Measurements from ENCODE around the gene ZNF407. TPM values are rescaled to one million over a fixed set of nuclear protein-coding genes. Genes with fewer than 3 reads are reported as not detected.

Gene ZNF407
- total RNA-seq, 5 donors from 2014 or later (not counting 1 experiment from before 2014, with no cell fraction given) = 22.9 to 37.4 (median 24.4) TPM

DNA sequence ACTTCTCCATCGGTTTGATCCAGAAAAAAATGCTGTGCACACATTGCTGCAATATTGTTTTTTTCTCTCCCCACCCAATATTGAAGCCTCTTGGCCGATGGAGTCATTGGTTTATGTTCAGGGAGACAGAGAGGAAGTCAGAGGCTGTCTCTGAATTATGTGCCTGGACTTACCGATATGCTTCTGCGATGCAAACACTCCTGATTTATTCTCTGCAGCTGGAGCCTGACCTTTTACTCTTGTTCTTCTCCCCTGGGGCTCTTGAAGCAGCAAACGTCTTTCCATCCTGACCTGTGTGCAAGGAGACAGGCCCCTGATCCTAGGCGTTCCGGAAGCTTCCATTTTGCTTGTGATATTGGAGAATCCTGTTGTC lies 511.6 kb downstream of the ZNF407 start:
- no peak overlapping the region for H3K27ac Mint-ChIP-seq

DNA sequence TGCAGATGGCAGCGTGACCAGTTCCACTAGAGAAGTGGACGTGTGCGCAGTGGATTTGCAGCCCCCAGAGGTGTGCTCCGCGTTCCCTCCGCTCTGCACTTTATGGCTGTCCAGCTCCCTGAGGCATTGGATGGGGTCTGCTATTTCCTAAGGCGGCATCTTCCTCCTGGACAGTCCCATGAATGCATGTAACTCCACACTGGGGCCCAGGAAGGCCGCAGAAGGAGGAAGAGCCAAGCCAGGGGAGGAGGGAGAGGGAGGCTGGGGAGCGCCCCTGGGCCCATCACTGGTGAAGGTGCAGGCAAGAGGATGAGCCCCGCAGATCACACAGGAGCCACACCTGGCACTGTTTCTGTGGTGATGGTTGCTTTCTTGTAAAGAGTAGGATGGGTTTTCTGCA lies 512.1 kb downstream of the ZNF407 start:
- Mint-ChIP-seq H3K36me3 (no peaks in the 10 kb centered on the region), H3K4me1 (no peaks in the 10 kb centered on the region), H3K4me3 (no peak overlapping the region), H3K9me3 (no peaks in the 10 kb centered on the region), H3K27ac (no peak overlapping the region), H3K27me3 (peaks cover 0 to 2% of the 10 kb centered on the region in 2 donors)
- Histone ChIP-seq H3K27ac (ENCODE audit: low read length) (no peak overlapping the region), H3K9me3 (no peaks in the 10 kb centered on the region), H3K27me3 (replicated peaks in 1 of 2; ENCODE audit: control insufficient read depth in 2 of 2, extremely low read depth in 1 of 2, insufficient read depth in 2 of 2, low read length in 1 of 2) (peaks cover 0 to 25% of the 10 kb centered on the region in 2 experiments), H3K36me3 (ENCODE audit: control insufficient read depth in 2 of 2, extremely low read depth in 1 of 2, insufficient read depth in 1 of 2, low read length in 1 of 2) (no peaks in the 10 kb centered on the region), H3K4me1 (ENCODE audit: control insufficient read depth in 1 of 2, extremely low read depth in 1 of 2, insufficient read depth in 2 of 2, low read length in 2 of 2) (no peaks in the 10 kb centered on the region), H3K4me3 (ENCODE audit: control insufficient read depth in 1 of 2, extremely low read depth in 1 of 2, low read length in 1 of 2) (no peak overlapping the region)
- ATAC-seq (replicated peaks in 1 of 4) = no peak
- POLR2A ChIA-PET = interaction anchor here in 1 of 2 donors (0.5 kb wide), 1 partner anchor 1585 kb away, joined by 12 read pairs; no protein-coding TSS in a partner anchor
- 91% methylated on average over 4 of the region's 10 CpGs for whole genome bisulfite sequencing (ENCODE audit: insufficient coverage)
- DNase-seq = no peak
- CTCF ChIA-PET = no interaction called here

More for the DNA sequence above, 511.6 kb downstream of the ZNF407 start:
- no peak for ATAC-seq (replicated peaks in 1 of 4)
- 40% methylated on average over 1 of the region's 7 CpGs for WGBS (ENCODE audit: insufficient coverage)
- Mint-ChIP-seq H3K4me1 (no peaks in the 10 kb centered on the region), H3K36me3 (no peaks in the 10 kb centered on the region), H3K27me3 (peaks cover 0 to 2% of the 10 kb centered on the region in 2 donors), H3K4me3 (no peak overlapping the region), H3K9me3 (no peaks in the 10 kb centered on the region)
- Histone ChIP-seq H3K4me1 (ENCODE audit: control insufficient read depth in 1 of 2, extremely low read depth in 1 of 2, insufficient read depth in 2 of 2, low read length in 2 of 2) (no peaks in the 10 kb centered on the region), H3K9me3 (no peaks in the 10 kb centered on the region), H3K27me3 (replicated peaks in 1 of 2; ENCODE audit: control insufficient read depth in 2 of 2, extremely low read depth in 1 of 2, insufficient read depth in 2 of 2, low read length in 1 of 2) (peaks cover 0 to 25% of the 10 kb centered on the region in 2 experiments), H3K4me3 (ENCODE audit: control insufficient read depth in 1 of 2, extremely low read depth in 1 of 2, low read length in 1 of 2) (no peak overlapping the region), H3K36me3 (ENCODE audit: control insufficient read depth in 2 of 2, extremely low read depth in 1 of 2, insufficient read depth in 1 of 2, low read length in 1 of 2) (no peaks in the 10 kb centered on the region), H3K27ac (ENCODE audit: low read length) (no peak overlapping the region)
- no peak for DNase-seq
- POLR2A ChIA-PET = interaction anchor here in 1 of 2 donors (0.5 kb wide), 1 partner anchor 1586 kb away, joined by 12 read pairs; no protein-coding TSS in a partner anchor
- CTCF ChIA-PET = no interaction called here

DNA sequence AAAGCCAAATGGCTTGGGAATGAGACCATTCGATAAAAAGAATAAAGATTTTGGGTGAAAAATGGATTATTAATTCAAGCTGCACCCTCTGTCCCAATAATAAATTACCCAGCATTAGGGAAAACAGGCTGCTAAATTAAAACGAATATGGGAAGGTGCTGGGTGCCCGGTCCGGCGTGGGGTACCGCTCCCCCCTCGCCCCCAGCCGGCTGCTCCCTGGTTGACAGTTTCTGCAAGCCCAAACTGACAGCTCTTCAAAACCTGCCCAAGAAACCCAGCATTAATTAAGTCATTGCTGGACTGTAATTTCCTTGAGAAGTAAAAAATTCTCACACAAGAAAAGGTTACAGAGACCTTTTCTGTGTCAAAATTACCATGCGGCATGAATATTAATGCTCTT lies 512.6 kb downstream of the ZNF407 start:
- Mint-ChIP-seq H3K27ac (no peak overlapping the region), H3K4me1 (peaks cover 0 to 5% (median 4%) of the 10 kb centered on the region in 3 donors), H3K27me3 (peaks cover 0 to 2% of the 10 kb centered on the region in 2 donors), H3K9me3 (no peaks in the 10 kb centered on the region), H3K36me3 (no peaks in the 10 kb centered on the region), H3K4me3 (no peak overlapping the region)
- ATAC-seq (replicated peaks in 1 of 4) = no peak
- Histone ChIP-seq H3K36me3 (ENCODE audit: control insufficient read depth in 2 of 2, extremely low read depth in 1 of 2, insufficient read depth in 1 of 2, low read length in 1 of 2) (no peaks in the 10 kb centered on the region), H3K4me1 (ENCODE audit: control insufficient read depth in 1 of 2, extremely low read depth in 1 of 2, insufficient read depth in 2 of 2, low read length in 2 of 2) (no peaks in the 10 kb centered on the region), H3K27me3 (replicated peaks in 1 of 2; ENCODE audit: control insufficient read depth in 2 of 2, extremely low read depth in 1 of 2, insufficient read depth in 2 of 2, low read length in 1 of 2) (peaks cover 0 to 25% of the 10 kb centered on the region in 2 experiments), H3K4me3 (ENCODE audit: control insufficient read depth in 1 of 2, extremely low read depth in 1 of 2, low read length in 1 of 2) (no peak overlapping the region), H3K27ac (ENCODE audit: low read length) (no peak overlapping the region), H3K9me3 (no peaks in the 10 kb centered on the region)
- no peak for DNase-seq
- 100% methylated on average over 2 of the region's 9 CpGs for WGBS (ENCODE audit: insufficient coverage)
- CTCF ChIA-PET = no interaction called here
- POLR2A ChIA-PET = interaction anchor here in 1 of 2 donors (0.7 kb wide), 1 partner anchor 529 kb away, joined by 5 read pairs; no protein-coding TSS in a partner anchor

- H3K36me3 ChIP-seq (ENCODE audit: control insufficient read depth in 2 of 2, extremely low read depth in 1 of 2, insufficient read depth in 1 of 2, low read length in 1 of 2) = no peaks in the 10 kb centered on the region
- Mint-ChIP-seq H3K9me3 (no peaks in the 10 kb centered on the region), H3K27ac (no peak overlapping the region), H3K36me3 (no peaks in the 10 kb centered on the region), H3K4me3 (no peak overlapping the region), H3K27me3 (peaks cover 0 to 4% of the 10 kb centered on the region in 2 donors), H3K4me1 (peaks cover 0 to 7% (median 4%) of the 10 kb centered on the region in 3 donors)
- no peak for DNase-seq
- POLR2A ChIA-PET = interaction anchor here in 1 of 2 donors (0.7 kb wide), 1 partner anchor 530 kb away, joined by 5 read pairs; no protein-coding TSS in a partner anchor
- WGBS (ENCODE audit: insufficient coverage) = 78% methylated on average over 8 of the region's 12 CpGs
- H3K4me1 ChIP-seq (ENCODE audit: control insufficient read depth in 1 of 2, extremely low read depth in 1 of 2, insufficient read depth in 2 of 2, low read length in 2 of 2) = no peaks in the 10 kb centered on the region
- H3K27me3 ChIP-seq (replicated peaks in 1 of 2; ENCODE audit: control insufficient read depth in 2 of 2, extremely low read depth in 1 of 2, insufficient read depth in 2 of 2, low read length in 1 of 2) = peaks cover 0 to 23% of the 10 kb centered on the region in 2 experiments
- no peak overlapping the region for H3K4me3 ChIP-seq (ENCODE audit: control insufficient read depth in 1 of 2, extremely low read depth in 1 of 2, low read length in 1 of 2)
- CTCF ChIA-PET = no interaction called here
- no peaks in the 10 kb centered on the region for H3K9me3 ChIP-seq
- no peak overlapping the region for H3K27ac ChIP-seq (ENCODE audit: low read length)
- ATAC-seq (replicated peaks in 1 of 4) = no peak
These were observed 513.3 kb downstream of the ZNF407 start for GRCh38 chr18:75110846-75111415.

GRCh38 chr18:75111760-75112159 lies 514.1 kb downstream of the ZNF407 start:
- no peaks in the 10 kb centered on the region for H3K4me1 ChIP-seq (ENCODE audit: control insufficient read depth in 1 of 2, extremely low read depth in 1 of 2, insufficient read depth in 2 of 2, low read length in 2 of 2)
- no peak for DNase-seq
- Mint-ChIP-seq H3K9me3 (no peaks in the 10 kb centered on the region), H3K4me3 (no peak overlapping the region), H3K4me1 (peaks cover 0 to 7% (median 4%) of the 10 kb centered on the region in 3 donors), H3K27ac (no peak overlapping the region), H3K27me3 (peaks cover 0 to 4% of the 10 kb centered on the region in 2 donors), H3K36me3 (no peaks in the 10 kb centered on the region)
- H3K9me3 ChIP-seq = no peaks in the 10 kb centered on the region
- ChIA-PET POLR2A (no interaction called here), CTCF (no interaction called here)
- no peak overlapping the region for H3K4me3 ChIP-seq (ENCODE audit: control insufficient read depth in 1 of 2, extremely low read depth in 1 of 2, low read length in 1 of 2)
- H3K36me3 ChIP-seq (ENCODE audit: control insufficient read depth in 2 of 2, extremely low read depth in 1 of 2, insufficient read depth in 1 of 2, low read length in 1 of 2) = no peaks in the 10 kb centered on the region
- WGBS (ENCODE audit: insufficient coverage) = 100% methylated on average over 3 of the region's 8 CpGs
- H3K27ac ChIP-seq (ENCODE audit: low read length) = no peak overlapping the region
- ATAC-seq (replicated peaks in 1 of 4) = no peak
- H3K27me3 ChIP-seq (replicated peaks in 1 of 2; ENCODE audit: control insufficient read depth in 2 of 2, extremely low read depth in 1 of 2, insufficient read depth in 2 of 2, low read length in 1 of 2) = peaks cover 0 to 21% of the 10 kb centered on the region in 2 experiments

- Histone ChIP-seq H3K27me3 (replicated peaks in 1 of 2; ENCODE audit: control insufficient read depth in 2 of 2, extremely low read depth in 1 of 2, insufficient read depth in 2 of 2, low read length in 1 of 2) (peaks cover 0 to 20% of the 10 kb centered on the region in 2 experiments), H3K27ac (ENCODE audit: low read length) (no peak overlapping the region), H3K4me1 (ENCODE audit: control insufficient read depth in 1 of 2, extremely low read depth in 1 of 2, insufficient read depth in 2 of 2, low read length in 2 of 2) (no peaks in the 10 kb centered on the region), H3K9me3 (no peaks in the 10 kb centered on the region), H3K36me3 (ENCODE audit: control insufficient read depth in 2 of 2, extremely low read depth in 1 of 2, insufficient read depth in 1 of 2, low read length in 1 of 2) (no peaks in the 10 kb centered on the region), H3K4me3 (ENCODE audit: control insufficient read depth in 1 of 2, extremely low read depth in 1 of 2, low read length in 1 of 2) (no peak overlapping the region)
- no peak for ATAC-seq (replicated peaks in 1 of 4)
- H3K4me1 Mint-ChIP-seq = peaks cover 0 to 7% (median 4%) of the 10 kb centered on the region in 3 donors
- ChIA-PET POLR2A (no interaction called here), CTCF (no interaction called here)
- 73% methylated on average over 11 of the region's 16 CpGs for WGBS (ENCODE audit: insufficient coverage)
- H3K36me3 Mint-ChIP-seq = no peaks in the 10 kb centered on the region
- no peak overlapping the region for H3K4me3 Mint-ChIP-seq
- no peaks in the 10 kb centered on the region for H3K9me3 Mint-ChIP-seq
- DNase-seq = no peak
- no peak overlapping the region for H3K27ac Mint-ChIP-seq
- peaks cover 0 to 4% of the 10 kb centered on the region in 2 donors for H3K27me3 Mint-ChIP-seq
These were observed 514.8 kb downstream of the ZNF407 start for GRCh38 chr18:75112186-75113096.
